Activated CD4-positive, alpha-beta memory T cell treated with anti-CD3 and anti-CD28 coated beads for 36 hours (primary cell): ENCODE measurements around the gene BRAT1. TPM values are rescaled to one million over a fixed set of nuclear protein-coding genes. Genes with fewer than 3 reads are reported as not detected.
A peak's percentile ranks its signal among the peaks of the same experiment; 100 is the strongest.

Source experiments
- CTCF ChIA-PET: fragments of 350-600 bp; sonication (Branson Sonifier 250); formaldehyde crosslinking; loops from one replicate; lab custom pipeline; 2021; ENCODE audit warnings: antibody characterized with exemption, inconsistent platforms; lab: Charles Lee
- POLR2A ChIA-PET: fragments of 350-600 bp; sonication (Branson Sonifier 250); formaldehyde crosslinking; loops from one replicate; lab custom pipeline; 2021; ENCODE audit warnings: antibody characterized with exemption; lab: Charles Lee
- DNase-seq: peaks from one replicate; pipeline ENCODE4 v3.0.0-alpha.2; 2020
- H3K27ac Mint-ChIP-seq: one replicate; pipeline ENCODE4 v1.8.0; 2021; ENCODE audit warnings: mixed read lengths
- H3K27me3 Mint-ChIP-seq: one replicate; pipeline ENCODE4 v1.8.0; 2021; ENCODE audit warnings: mixed read lengths
- H3K36me3 Mint-ChIP-seq: one replicate; pipeline ENCODE4 v1.8.0; 2021; ENCODE audit warnings: mixed read lengths
- H3K4me1 Mint-ChIP-seq: one replicate; pipeline ENCODE4 v1.8.0; 2021; ENCODE audit warnings: low read depth, mixed read lengths
- H3K4me3 Mint-ChIP-seq: one replicate; pipeline ENCODE4 v1.8.0; 2021; ENCODE audit warnings: mild to moderate bottlenecking, mixed read lengths
- H3K9me3 Mint-ChIP-seq: one replicate; pipeline ENCODE4 v1.8.0; 2021; ENCODE audit warnings: mixed read lengths
- intact Hi-C: fragments of 100-400 bp; cut with micrococcal nuclease; formaldehyde crosslinking; loops from one replicate; pipeline ENCODE4 v1.15.1; 2023
- total RNA-seq, 2 experiments: library from RNA; stranded (reverse); gene quantifications; one replicate each; pipeline ENCODE4 v1.2.3, GENCODE V29; 2021

The BRAT1 gene
- total RNA-seq, 2 experiments from 2014 or later, result 33.5 to 33.6 TPM

DNA sequence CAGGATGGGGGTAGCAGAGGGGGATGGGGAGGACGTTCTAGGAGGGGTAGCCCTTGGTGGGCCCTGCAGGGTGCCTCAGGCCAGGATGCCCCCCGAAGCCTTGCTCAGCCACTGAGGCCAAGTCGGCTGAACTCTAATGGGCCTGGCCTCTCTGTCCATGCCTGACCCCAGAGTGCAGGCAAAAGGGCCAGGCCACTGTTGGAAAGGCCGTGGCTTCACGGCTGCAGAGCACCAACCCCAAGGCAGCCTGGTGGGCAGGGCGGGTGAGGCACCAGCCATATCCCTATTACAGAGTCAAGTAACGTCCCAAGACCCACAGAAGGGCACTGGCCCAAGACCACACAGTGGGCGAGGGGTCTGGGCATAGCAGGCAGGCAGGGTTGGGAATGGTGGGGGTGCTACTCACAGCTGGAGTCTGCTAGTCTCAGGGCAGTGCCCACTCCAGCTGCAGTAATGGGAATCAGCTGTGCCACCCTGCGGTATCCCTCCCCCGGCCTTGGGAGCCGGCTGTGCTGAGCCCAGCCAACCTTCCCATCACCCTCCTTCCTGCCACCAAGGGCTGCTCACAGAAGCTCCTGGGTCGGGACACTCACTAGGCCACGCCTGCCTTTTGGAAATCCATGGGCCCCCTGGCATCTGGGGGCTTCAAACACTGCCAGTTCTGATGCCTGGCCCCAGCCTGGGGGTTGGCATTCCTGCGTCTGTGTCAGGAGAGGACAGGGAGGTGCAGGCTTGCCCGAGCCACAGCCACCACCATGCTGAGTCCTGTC lies 39.7 kb downstream of the BRAT1 start:
- POLR2A ChIA-PET, result no interaction called here
- Mint-ChIP-seq H3K27me3 (no peaks in the 10 kb centered on the region), H3K36me3 (peaks cover 2% of the 10 kb centered on the region), H3K27ac (no peak overlapping the region), H3K4me3 (no peak overlapping the region), H3K4me1 (peaks cover 34% of the 10 kb centered on the region), H3K9me3 (no peaks in the 10 kb centered on the region)
- intact Hi-C loops, result no loop called here
- CTCF ChIA-PET, result interaction anchor here (1.3 kb wide), 1 partner anchor 46 kb away, joined by 3 read pairs; no protein-coding TSS in a partner anchor
- DNase-seq, result no peak

DNA sequence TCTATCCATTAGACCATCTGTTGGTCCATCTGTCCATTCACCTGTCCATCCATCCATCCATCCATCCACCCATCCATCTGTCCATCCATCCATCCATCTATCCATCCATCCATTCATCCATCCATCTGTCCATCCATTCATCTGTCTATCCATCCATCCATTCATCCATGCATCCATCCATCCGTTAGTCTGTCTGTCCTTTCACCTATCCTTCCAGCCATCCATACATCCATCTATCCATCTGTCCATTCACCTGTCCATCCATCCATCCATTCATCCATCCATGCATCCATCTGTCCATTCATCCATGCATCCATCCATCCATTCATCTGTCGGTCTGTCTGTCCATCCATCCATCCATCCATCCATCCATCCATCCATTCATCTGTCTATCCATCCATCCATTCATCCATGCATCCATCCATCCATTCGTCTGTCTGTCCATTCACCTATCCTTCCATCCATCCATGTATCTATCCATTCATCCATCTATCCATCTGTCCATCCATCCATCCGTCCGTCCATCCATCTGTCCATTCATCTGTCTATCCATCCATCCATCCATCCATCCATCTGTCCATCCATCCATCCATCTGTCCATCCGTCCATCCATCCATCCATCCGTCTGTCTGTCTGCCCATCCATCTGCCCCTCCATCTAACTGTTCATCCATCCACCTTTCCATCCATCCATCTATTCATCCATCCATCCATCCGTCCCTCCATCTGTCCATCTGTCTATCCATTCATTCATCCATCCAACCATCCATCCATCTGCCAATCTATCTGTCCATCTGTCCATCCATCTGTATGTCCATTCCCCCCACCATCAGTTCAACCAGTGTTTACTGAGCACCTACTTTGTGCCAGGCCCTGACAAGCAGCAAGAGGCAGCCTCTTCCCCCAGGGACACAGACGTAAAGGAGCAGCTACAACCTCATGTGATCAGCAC lies 40.6 kb downstream of the BRAT1 start:
- no peaks in the 10 kb centered on the region for H3K9me3 Mint-ChIP-seq
- H3K36me3 Mint-ChIP-seq, result no peaks in the 10 kb centered on the region
- no peaks in the 10 kb centered on the region for H3K27me3 Mint-ChIP-seq
- H3K4me3 Mint-ChIP-seq, result no peak overlapping the region
- ChIA-PET POLR2A (no interaction called here), CTCF (interaction anchor here (1.3 kb wide), 1 partner anchor 46 kb away, joined by 3 read pairs; no protein-coding TSS in a partner anchor)
- H3K27ac Mint-ChIP-seq, result no peak overlapping the region
- DNase-seq, result no peak
- intact Hi-C loops, result no loop called here
- H3K4me1 Mint-ChIP-seq, result peaks cover 42% of the 10 kb centered on the region

DNA sequence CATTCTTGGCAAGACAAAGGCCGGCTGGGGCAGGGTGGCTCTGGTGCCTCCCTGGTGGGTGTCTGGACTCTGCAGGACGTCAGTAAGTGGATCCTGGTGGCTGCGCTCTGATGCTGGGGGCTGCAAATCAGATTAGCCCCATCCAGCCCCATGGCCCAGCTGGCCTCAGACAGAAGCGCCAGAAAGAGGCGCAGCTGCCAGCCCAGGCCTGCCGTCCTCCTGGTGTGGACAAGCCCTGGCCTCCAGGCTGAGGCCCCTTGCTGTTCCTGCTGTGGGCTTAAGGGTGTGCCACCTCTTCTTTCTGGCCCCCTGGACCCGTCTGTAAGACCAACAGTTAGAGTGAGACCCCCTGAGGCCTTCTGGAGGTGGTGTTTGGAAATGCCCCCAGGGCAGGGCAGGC lies 41.6 kb downstream of the BRAT1 start:
- Mint-ChIP-seq H3K36me3 (no peaks in the 10 kb centered on the region), H3K4me3 (no peak overlapping the region), H3K9me3 (no peaks in the 10 kb centered on the region), H3K4me1 (peaks cover 52% of the 10 kb centered on the region), H3K27ac (no peak overlapping the region), H3K27me3 (no peaks in the 10 kb centered on the region)
- intact Hi-C loops, result no loop called here
- DNase-seq, result no peak
- POLR2A ChIA-PET, result no interaction called here
- CTCF ChIA-PET, result no interaction called here

DNA sequence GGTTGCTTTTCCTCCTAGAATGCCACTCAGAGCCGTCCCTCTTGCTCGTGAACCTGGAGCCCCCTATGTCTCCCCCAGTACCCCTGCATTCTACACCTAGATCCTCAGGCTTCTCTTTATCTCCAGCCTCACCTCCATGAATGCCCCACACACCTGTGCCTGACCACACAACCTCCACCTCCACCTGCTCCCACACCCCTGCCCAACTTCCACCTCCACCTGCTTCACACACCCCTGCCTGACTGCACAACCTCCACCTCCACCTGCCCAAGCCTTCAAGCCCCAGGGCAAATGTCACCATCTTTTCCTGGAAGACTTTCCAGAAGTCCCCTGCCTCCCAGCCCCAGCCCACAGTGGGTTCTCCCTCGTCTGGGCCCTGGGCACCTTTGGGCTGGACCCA lies 42.6 kb downstream of the BRAT1 start:
- Mint-ChIP-seq H3K4me3 (no peak overlapping the region), H3K4me1 (peaks cover 55% of the 10 kb centered on the region), H3K27ac (peak overlapping the region; percentile 90), H3K36me3 (no peaks in the 10 kb centered on the region), H3K9me3 (no peaks in the 10 kb centered on the region), H3K27me3 (no peaks in the 10 kb centered on the region)
- intact Hi-C loops, result no loop called here
- ChIA-PET POLR2A (no interaction called here), CTCF (interaction anchor here (0.5 kb wide), 1 partner anchor 212 kb away, joined by 3 read pairs; no protein-coding TSS in a partner anchor)
- DNase-seq, result no peak

DNA sequence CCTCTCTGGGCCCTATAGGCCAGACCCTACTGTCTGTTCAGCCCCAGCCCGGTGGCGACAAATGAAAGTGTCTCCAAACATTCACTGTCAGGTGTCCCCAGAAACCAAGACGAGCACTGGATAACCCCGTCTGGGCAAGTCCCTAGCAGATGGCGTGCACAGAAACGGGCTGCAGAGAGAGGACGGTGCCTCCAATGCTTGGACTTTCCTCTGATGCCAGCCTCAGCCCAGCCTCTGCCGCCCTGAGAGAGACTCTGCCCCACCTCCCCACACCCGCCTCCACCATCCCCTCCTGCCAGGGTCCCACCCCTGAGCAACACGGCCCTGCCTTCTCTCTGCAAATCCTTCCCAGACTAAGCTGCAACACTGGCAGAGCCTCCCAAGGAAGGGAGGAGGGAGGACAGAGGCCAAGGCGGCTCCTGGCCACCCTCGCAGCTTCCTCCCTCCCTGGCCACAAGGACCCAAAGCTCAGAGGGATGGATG lies 43.1 kb downstream of the BRAT1 start:
- ChIA-PET POLR2A (interaction anchor here (2.0 to 2.8 kb wide), 2 partner anchors 10 to 18 kb away, joined by 12 to 18 read pairs; no protein-coding TSS in a partner anchor), CTCF (interaction anchor here (0.5 kb wide), 1 partner anchor 212 kb away, joined by 3 read pairs; no protein-coding TSS in a partner anchor)
- intact Hi-C loops, result no loop called here
- peak; percentile 52 for DNase-seq
- Mint-ChIP-seq H3K36me3 (no peaks in the 10 kb centered on the region), H3K9me3 (no peaks in the 10 kb centered on the region), H3K4me3 (peak overlapping the region; percentile 57), H3K27ac (peak overlapping the region; percentile 90), H3K27me3 (no peaks in the 10 kb centered on the region), H3K4me1 (peaks cover 55% of the 10 kb centered on the region)

DNA sequence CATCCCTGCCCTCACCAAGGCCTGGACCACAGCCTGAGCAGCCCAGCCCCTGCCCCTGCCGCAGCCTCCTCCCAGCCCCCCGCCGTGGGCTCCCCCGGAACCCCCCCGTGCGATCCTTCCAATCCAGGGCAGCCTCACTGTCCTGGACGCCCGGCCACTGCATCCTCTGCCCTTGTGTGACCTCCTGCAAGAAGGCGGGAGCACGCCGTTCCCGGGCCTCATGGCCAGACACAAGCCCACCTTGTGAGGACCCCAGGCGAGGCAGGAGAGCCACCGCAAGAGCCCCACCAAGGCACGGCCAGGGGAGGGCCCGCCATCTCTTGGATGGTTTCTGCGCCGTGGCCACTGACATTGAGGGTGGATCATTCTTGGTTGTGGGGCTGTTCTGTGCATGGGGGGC lies 43.6 kb downstream of the BRAT1 start:
- DNase-seq, result no peak
- intact Hi-C loops, result loop anchor here (1.0 kb wide), 1 partner anchor 8 kb away; the partner anchor contains the start of gene LFNG
- Mint-ChIP-seq H3K27me3 (no peaks in the 10 kb centered on the region), H3K4me3 (peak overlapping the region; percentile 61), H3K4me1 (peaks cover 55% of the 10 kb centered on the region), H3K36me3 (no peaks in the 10 kb centered on the region), H3K27ac (peak overlapping the region; percentile 90), H3K9me3 (no peaks in the 10 kb centered on the region)
- POLR2A ChIA-PET, result interaction anchor here (0.7 to 2.8 kb wide), 4 partner anchors 10 to 246 kb away, joined by 4 to 18 read pairs (median 8); no protein-coding TSS in a partner anchor
- CTCF ChIA-PET, result interaction anchor here (0.6 to 1.4 kb wide), 3 partner anchors 43 to 128 kb away, joined by 3 to 7 read pairs (median 4); no protein-coding TSS in a partner anchor

DNA sequence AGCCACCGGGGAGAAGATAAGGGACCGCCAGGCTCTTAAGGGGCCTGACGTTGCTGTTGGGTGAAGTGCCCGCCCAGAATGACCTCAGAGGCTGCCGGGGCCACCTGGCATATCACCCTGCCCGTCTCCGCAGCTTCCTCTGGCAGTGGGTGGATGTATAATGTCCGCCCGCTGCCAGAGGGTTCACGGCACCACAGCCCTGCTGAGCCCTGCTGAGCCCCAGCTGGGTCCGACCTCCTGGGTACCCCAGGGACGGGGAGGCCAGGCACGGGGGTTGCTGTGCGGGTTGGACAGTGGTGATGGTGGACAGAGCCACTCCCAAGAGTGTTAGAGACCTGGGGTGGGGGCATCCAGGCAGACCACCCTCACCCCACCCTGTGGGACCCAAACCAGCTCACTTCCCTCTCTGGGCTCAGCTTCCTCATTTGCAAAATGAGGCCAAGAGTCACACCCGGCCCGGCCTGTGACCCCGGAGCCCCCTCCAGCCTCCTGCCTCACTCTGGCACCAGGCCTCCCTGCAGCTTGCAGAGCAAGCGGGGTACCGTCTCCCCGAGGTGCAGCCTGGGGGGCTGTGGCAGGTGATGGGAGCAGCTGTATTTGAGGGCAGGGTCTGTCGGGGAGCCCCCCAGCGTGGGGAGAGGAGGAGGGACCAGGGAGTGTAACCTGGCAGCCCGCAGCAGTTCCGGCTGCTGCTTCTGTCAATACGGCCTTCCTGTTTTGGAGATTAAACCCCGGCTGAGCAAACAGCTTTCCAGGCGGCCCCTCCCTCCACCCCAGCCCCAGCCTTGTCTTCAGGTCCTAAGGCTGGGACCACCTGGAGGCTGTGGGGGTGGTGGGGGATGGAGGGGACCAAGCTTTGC lies 44.2 kb downstream of the BRAT1 start:
- H3K27me3 Mint-ChIP-seq, result no peaks in the 10 kb centered on the region
- CTCF ChIA-PET, result interaction anchor here (0.6 to 1.4 kb wide), 3 partner anchors 42 to 127 kb away, joined by 3 to 7 read pairs (median 4); no protein-coding TSS in a partner anchor
- H3K4me3 Mint-ChIP-seq, result peak overlapping the region; percentile 61
- H3K9me3 Mint-ChIP-seq, result no peaks in the 10 kb centered on the region
- peak overlapping the region; percentile 90 for H3K27ac Mint-ChIP-seq
- no peaks in the 10 kb centered on the region for H3K36me3 Mint-ChIP-seq
- peak; percentile 80 for DNase-seq
- intact Hi-C loops, result loop anchor here (1.0 kb wide), 1 partner anchor 8 kb away; the partner anchor contains the start of gene LFNG
- POLR2A ChIA-PET, result interaction anchor here (0.7 to 2.8 kb wide), 5 partner anchors 8 to 247 kb away, joined by 4 to 18 read pairs (median 4); no protein-coding TSS in a partner anchor
- H3K4me1 Mint-ChIP-seq, result peaks cover 55% of the 10 kb centered on the region

DNA sequence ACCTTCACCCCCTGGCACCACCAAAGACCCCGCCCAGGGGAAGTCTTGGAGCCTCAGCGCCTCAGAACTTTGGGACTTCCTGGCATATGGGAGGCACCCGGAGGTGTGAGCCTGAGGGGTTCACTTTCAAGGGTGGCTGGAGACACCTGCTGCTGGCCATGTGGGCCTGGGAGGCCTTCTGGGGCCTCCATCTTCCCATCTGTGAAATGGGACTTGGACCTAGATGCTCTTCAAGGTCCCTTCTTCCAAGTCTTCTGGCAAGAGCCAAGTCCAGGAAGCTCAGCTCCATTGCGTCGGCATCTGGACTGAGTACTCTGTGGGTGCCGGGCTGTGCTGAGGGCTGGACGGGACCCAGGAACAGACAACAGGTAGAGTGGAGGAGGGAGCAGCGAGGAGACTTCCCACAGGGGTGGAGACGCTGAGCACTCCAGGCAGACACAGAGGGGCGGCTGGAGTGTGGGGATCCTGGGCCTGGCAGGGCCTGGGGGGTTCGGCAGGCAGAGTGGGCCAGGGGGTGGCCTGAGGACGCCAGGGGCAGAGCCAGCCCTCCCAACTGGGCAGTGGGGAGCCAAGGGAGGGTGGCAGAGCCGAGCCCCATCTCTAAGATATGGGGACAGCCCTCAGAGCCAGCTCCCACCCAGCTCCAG lies 45.1 kb downstream of the BRAT1 start:
- Mint-ChIP-seq H3K27me3 (no peaks in the 10 kb centered on the region), H3K9me3 (no peaks in the 10 kb centered on the region), H3K4me1 (peaks cover 55% of the 10 kb centered on the region), H3K36me3 (no peaks in the 10 kb centered on the region), H3K27ac (peak overlapping the region; percentile 90), H3K4me3 (peak overlapping the region; percentile 32)
- DNase-seq, result no peak
- ChIA-PET CTCF (interaction anchor here (1.2 to 1.4 kb wide), 2 partner anchors 42 to 59 kb away, joined by 4 to 7 read pairs; no protein-coding TSS in a partner anchor), POLR2A (interaction anchor here (1.4 to 2.8 kb wide), 5 partner anchors 9 to 248 kb away, joined by 4 to 18 read pairs (median 12); no protein-coding TSS in a partner anchor)
- intact Hi-C loops, result no loop called here

DNA sequence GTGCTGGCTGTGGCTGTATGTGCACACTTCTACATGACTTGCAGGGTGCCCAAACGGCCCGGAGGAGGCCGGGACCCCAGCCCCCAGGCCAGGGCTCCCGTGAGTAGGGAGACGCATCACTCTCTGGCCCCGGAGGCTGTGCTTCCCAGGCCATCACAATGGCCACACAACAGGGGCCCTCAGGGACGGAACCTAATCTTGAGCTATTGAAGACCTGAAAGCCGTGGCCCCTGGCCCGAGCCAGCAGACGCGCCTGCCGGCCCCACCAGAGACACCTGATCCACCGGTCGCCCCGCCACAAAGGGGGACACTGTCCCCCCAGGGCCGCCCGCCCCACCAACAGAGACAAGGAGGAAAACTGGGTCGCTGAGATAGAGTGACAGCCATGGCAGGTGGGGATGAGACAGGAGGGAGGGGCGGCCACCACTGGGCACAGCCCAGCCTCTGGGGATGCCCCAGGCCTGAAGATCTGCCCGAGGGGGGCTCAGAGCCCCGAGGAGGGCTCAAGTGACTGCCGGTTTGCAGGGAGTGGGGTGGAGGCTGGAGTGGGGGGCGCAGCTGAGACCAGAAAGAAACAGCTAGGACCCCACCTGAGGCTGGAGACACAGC lies 45.9 kb downstream of the BRAT1 start:
- ChIA-PET CTCF (no interaction called here), POLR2A (interaction anchor here (0.9 to 2.3 kb wide), 2 partner anchors 20 to 50 kb away, joined by 3 to 13 read pairs; no protein-coding TSS in a partner anchor)
- peak overlapping the region; percentile 79 for H3K27ac Mint-ChIP-seq
- intact Hi-C loops, result loop anchor here (2.0 to 5.0 kb wide), 2 partner anchors 13 to 123 kb away; partner anchors contain the start of gene TTYH3
- no peaks in the 10 kb centered on the region for H3K27me3 Mint-ChIP-seq
- H3K36me3 Mint-ChIP-seq, result no peaks in the 10 kb centered on the region
- H3K4me1 Mint-ChIP-seq, result peaks cover 55% of the 10 kb centered on the region
- DNase-seq, result no peak
- peak overlapping the region; percentile 58 for H3K4me3 Mint-ChIP-seq
- H3K9me3 Mint-ChIP-seq, result no peaks in the 10 kb centered on the region
